Mesenteric fat pad (tissue), 1 donor: ENCODE results near the gene TCP1. TPM values are rescaled to one million over a fixed set of nuclear protein-coding genes. Genes with fewer than 3 reads are reported as not detected.
"Not testable (repeated sequence)": the region's sequence is repeated elsewhere in the genome, so short reads cannot be mapped to it uniquely, and the experiment has no call there.

Experiments used
- DNase-seq: peaks from one replicate; pipeline ENCODE4 v3.0.0-alpha.2; 2020; ENCODE audit warnings: low spot score
- total RNA-seq: library from RNA; stranded (reverse); fragmentation: NEBNext Ultra II Directional; extraction: Animal tissue kit (Norgen Biotek cat#: 25700); gene quantifications from one replicate; pipeline ENCODE4 v1.2.1, GENCODE V29; 2021
- donor health status: DM: yes; HTN: yes; CAD: no.

Gene TCP1
- total RNA-seq, 1 donor from 2014 or later = 170 TPM

DNA sequence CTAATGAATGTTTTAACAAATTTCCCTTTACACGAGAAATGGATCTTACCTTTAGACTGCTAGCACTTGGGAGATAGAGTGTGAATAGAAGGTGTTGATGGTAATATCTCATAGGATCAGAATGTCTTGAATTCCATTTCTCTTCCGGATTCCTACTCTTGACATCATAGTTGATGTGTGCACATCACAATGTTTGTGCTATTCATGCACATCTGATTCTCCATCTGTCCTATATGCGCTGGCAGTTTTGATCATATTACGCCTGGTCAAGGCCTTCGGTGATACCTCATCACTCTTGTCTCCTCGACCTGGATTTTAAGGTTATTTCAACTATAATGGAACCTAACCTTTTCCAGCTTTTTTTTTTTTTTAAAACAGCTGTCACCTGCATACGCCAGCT is 44.3 kb downstream of the TCP1 start:
- DNase-seq = no peak

DNA sequence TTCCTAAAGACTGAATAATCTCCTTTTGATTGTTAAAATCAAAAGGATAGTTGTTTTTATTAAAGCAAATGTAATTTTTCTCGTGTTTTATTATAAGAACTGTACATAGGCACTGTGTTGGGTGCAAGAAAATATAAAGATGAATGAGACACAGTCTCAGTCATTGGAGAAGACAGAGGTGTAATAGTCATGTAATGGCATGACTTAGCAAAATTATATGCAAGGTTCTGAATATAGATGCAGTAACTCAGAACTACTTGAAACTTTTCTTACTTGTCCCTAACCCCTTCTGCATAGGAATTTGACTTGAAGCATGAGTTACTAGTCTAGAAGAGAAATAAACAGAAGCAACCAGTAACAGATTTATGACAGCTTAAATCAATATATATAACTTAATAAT is 47.2 kb downstream of the TCP1 start:
- DNase-seq = no peak

DNA sequence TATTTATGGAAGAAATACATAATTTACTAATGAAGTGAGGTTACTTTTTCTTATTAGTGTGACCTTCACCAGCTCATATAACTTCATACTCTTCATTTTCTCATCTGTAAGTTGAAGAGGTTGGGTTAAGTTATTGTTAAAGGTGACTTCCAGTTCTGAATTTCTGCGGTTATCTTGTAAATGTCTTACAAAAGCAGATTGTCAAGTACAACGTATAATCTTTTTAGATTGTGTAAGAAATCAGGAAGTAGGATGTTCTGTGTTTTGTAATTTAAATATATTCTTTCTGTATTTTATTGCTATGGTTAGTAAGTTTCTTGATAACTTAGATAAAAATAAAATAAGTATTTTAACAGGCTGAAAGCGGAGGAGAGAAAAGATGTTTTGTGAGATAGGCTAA is 50.1 kb downstream of the TCP1 start:
- no peak for DNase-seq

DNA sequence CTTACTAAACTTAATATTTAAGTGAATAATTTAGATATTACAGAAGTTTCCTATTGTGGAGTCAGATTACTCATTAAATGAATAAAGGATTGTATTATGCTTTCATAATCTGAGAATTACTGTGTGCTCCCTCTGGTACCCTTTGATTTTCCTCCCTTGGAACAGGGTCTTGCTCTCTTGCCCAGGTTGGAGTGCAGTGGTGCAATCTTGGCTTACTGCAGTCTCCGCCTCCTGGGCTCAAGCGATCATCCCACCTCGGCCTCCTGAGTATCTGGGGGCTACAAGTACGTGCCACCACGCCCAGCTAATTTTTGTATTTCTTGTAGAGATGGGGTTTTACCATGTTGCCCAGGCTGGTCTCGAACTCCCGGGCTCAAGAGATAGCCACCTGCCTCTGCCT is 52.5 kb downstream of the TCP1 start:
- DNase-seq = no peak

DNA sequence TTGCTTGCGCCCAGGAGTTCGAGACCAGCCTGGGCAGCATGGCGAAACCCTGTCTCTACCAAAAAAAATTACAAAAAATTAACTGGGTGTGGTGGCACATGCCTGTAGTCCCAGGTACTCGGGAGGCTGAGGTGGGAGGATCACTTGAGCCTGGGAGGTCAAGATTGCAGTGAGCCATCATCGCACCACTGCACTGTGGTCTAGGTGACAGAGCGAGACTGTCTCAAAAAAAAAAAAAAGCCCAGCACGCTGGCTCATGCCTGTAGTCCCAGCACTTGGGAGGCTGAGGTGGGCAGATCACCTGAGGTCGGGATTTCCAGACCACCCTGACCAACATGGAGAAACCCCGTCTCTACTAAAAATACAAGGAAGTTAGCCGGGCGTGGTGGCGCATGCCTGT is 56.0 kb downstream of the TCP1 start:
- DNase-seq = not testable (repeated sequence)

DNA sequence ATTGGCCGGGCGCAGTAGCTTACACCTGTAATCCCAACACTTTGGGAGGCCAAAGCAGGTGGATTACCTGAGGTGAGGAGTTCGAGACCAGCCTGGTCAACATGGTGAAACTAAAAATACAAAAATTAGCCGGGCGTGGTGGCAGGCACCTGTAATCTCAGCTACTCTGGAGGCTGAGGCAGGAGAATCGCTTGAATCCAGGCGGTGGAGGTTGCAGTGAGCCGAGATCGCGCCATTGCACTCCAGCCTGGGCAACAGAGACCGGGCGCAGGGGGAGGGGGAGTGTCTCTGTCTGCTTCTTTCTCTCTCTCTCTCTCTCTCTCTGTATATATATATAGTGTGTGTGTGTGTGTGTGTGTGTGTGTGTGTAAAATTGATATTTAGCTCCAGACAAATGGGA is 56.9 kb downstream of the TCP1 start:
- DNase-seq = not testable (repeated sequence)

DNA sequence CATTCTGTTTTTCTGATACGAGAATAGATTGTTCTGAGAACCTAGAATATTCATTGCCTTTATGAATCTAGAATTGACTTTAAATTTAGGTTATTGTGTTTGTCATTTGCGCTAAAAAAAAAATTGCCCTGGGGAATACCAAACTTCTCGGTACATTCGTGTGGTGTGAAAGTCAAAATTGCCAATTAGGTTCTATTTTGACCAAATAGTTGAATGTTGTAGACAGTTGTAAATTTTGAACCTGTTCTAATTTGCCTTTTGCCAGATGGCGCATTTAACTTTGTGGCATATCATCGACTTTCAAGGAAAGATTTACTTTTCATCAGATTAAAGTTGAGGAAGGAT is 59.1 kb downstream of the TCP1 start:
- DNase-seq = no peak

DNA sequence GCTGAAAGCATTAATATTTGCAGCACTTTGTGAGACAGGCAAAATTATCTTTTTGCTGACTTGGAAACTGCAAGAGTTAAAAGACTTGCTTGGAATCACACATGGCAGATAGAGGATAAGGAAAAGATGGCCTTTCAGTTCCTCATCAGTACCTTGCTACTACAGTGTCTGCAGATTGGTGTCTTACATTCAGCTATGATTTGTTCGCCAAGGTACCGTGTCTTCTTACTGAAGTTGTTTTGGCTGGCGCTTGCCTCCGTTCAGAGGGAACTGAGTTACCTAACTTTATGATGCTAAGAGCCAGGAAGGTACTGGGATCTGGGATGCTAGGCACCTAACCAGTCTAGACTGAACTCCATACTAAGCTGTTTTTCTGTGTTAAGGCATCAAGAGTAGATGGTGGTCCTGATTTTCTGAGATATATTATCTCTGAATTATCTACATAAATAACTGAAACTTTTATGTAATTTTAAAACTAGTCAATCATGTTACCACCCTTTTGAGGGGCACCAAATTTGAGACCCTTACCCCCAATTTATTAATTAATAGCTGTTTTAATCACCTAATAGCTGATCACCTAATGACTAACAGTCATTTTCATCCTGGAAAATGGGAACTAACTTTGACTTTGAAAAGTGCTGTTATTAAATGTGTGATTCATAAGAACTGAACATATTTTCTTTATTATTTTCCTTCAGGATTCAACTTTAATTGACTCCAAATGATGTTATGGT is 59.6 kb downstream of the TCP1 start:
- no peak for DNase-seq

DNA sequence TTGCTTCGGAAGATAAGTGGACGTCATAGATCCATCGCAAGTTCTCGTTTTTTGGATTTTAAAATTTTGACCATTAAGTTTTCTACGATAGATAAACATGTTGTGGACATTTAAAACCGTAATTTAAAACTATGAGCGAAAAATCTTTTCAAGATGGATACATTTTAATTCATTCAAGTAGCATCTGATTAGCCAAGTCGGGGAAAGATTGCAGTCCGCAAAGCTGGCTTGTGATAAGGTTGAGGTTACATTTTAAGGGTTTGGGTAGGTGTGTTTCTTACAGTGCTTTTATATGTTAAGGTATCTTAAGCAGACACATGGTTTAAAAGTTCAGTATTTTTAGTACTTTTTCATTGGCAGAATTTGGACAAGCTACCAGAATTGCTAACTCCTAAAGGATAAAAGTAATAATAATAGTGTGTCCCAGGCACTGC is 60.9 kb downstream of the TCP1 start:
- no peak for DNase-seq

Other genes with a start within 250 kb of the TCP1 start
- gene SOD2, start 96.4 kb downstream of the TCP1 start, total RNA-seq = 1,141 TPM
- 82.8 TPM for gene WTAP, start 62.1 kb downstream of the TCP1 start, total RNA-seq
- 11.1 TPM for gene ACAT2, start 27.6 kb downstream of the TCP1 start, total RNA-seq
- 59.3 TPM for gene MRPL18, start 865 bp upstream of the TCP1 start, total RNA-seq
- gene PNLDC1, start 10.7 kb upstream of the TCP1 start, total RNA-seq = not detected
- not detected for gene MAS1, start 101.4 kb upstream of the TCP1 start, total RNA-seq
- 111 TPM for gene IGF2R, start 179.5 kb upstream of the TCP1 start, total RNA-seq